Right lobe of liver (tissue), 4 donors: Measurements from ENCODE around the gene MCAT.

Experiments
- CTCF ChIP-seq, 4 donors: fragments of 200-600 bp in 3 of 4; fragments of 450-650 bp in 1 of 4; IDR thresholded peaks; one replicate each; pipeline versions ENCODE4 v1.5.1 to v1.8.0; 2016 to 2022; ENCODE audit warnings: antibody characterized with exemption in 4 of 4, mild to moderate bottlenecking in 2 of 4
- POLR2A ChIP-seq: fragments of 450-650 bp; IDR thresholded peaks from one replicate; pipeline ENCODE4 v1.6.1; 2017; ENCODE audit warnings: antibody characterized with exemption, mild to moderate bottlenecking
- donor health status: DM: no; HTN: no; CAD: no.
- donor health status: DM: no; HTN: no; CAD: no.
- donor health status: DM: no; HTN: yes; CAD: no.

GRCh38 chr22:43157874-43158546 lies 14.8 kb upstream of the MCAT start:
- TF ChIP-seq POLR2A (no peak), CTCF (IDR thresholded peaks at IDR 0.05) (no peak)
